H9 (cell line): ENCODE data around the gene SLX4IP. TPM values are rescaled to one million over a fixed set of nuclear protein-coding genes. Genes with fewer than 3 reads are reported as not detected.

Experiments used
- DNase-seq: peaks from one replicate; pipeline ENCODE4 v3.0.0-alpha.2; 2017
- H2AFZ ChIP-seq: one replicate; pipeline ENCODE4 v1.6.1; 2013; ENCODE audit warnings: mild to moderate bottlenecking, low read length, control low read depth, moderate library complexity
- H2AK5ac ChIP-seq: 2 replicates; pipeline ENCODE4 v1.6.1; 2013; ENCODE audit warnings: low read length, control low read depth, mixed read lengths; ENCODE audit not compliant: insufficient read length
- H2BK120ac ChIP-seq: one replicate; pipeline ENCODE4 v1.6.1; 2013; ENCODE audit warnings: low read depth, mild to moderate bottlenecking, low read length, control low read depth, inconsistent platforms; ENCODE audit not compliant: poor library complexity, severe bottlenecking
- H2BK12ac ChIP-seq: 2 replicates; pipeline ENCODE4 v1.6.1; 2013; ENCODE audit warnings: low read length, control low read depth, mixed read lengths, low read depth; ENCODE audit not compliant: insufficient read length
- H2BK15ac ChIP-seq: 2 replicates; pipeline ENCODE4 v1.6.1; 2013; ENCODE audit warnings: low read depth, low read length, control low read depth
- H2BK20ac ChIP-seq: one replicate; pipeline ENCODE4 v1.6.1; 2013; ENCODE audit warnings: low read depth, mild to moderate bottlenecking, low read length, control low read depth, inconsistent platforms; ENCODE audit not compliant: poor library complexity, severe bottlenecking
- H2BK5ac ChIP-seq: 2 replicates; pipeline ENCODE4 v1.6.1; 2013; ENCODE audit warnings: low read length, control low read depth, mixed read lengths; ENCODE audit not compliant: insufficient read length
- H3K14ac ChIP-seq: 2 replicates; pipeline ENCODE4 v1.6.1; 2013; ENCODE audit warnings: low read length, control low read depth; ENCODE audit not compliant: insufficient read depth
- H3K18ac ChIP-seq: 2 replicates; pipeline ENCODE4 v1.6.1; 2013; ENCODE audit warnings: low read depth, mild to moderate bottlenecking, mixed read lengths, low read length, control low read depth; ENCODE audit not compliant: insufficient read length
- H3K23ac ChIP-seq: 2 replicates; pipeline ENCODE4 v1.6.1; 2013; ENCODE audit warnings: low read length, control low read depth, mixed read lengths, low read depth; ENCODE audit not compliant: insufficient read length
- H3K23me2 ChIP-seq: 2 replicates; pipeline ENCODE4 v1.6.1; 2013; ENCODE audit warnings: low read depth, mild to moderate bottlenecking, mixed read lengths, low read length, control low read depth; ENCODE audit not compliant: insufficient read length, poor library complexity, severe bottlenecking
- H3K27ac ChIP-seq: 2 replicates; pipeline ENCODE4 v1.5.1; 2013; ENCODE audit warnings: low read length, control low read depth, mixed read lengths, low read depth; ENCODE audit not compliant: insufficient read length
- H3K27me3 ChIP-seq: 2 replicates; pipeline ENCODE4 v1.6.1; 2013; ENCODE audit warnings: low read length, control low read depth, inconsistent platforms; ENCODE audit not compliant: insufficient read depth
- H3K4ac ChIP-seq: 2 replicates; pipeline ENCODE4 v1.6.1; 2013; ENCODE audit warnings: low read depth, mild to moderate bottlenecking, control low read depth, inconsistent platforms, low read length, moderate library complexity
- H3K4me1 ChIP-seq: 2 replicates; pipeline ENCODE4 v1.6.1; 2013; ENCODE audit warnings: low read length, control low read depth, inconsistent platforms; ENCODE audit not compliant: insufficient read depth
- H3K4me2 ChIP-seq: 2 replicates; pipeline ENCODE4 v1.6.1; 2013; ENCODE audit warnings: low read length, control low read depth, mixed read lengths; ENCODE audit not compliant: insufficient read length, insufficient read depth
- H3K56ac ChIP-seq: 2 replicates; pipeline ENCODE4 v1.6.1; 2013; ENCODE audit warnings: low read depth, mild to moderate bottlenecking, mixed read lengths, low read length, control low read depth; ENCODE audit not compliant: insufficient read length
- H3K79me1 ChIP-seq: 2 replicates; pipeline ENCODE4 v1.6.1; 2013; ENCODE audit warnings: low read depth, mild to moderate bottlenecking, moderate library complexity, low read length, control low read depth, inconsistent platforms; ENCODE audit not compliant: insufficient read depth, poor library complexity, severe bottlenecking
- H3K79me2 ChIP-seq: 2 replicates; pipeline ENCODE4 v1.6.1; 2013; ENCODE audit warnings: low read length, control low read depth, inconsistent platforms; ENCODE audit not compliant: insufficient read depth
- H3K9ac ChIP-seq: 2 replicates; pipeline ENCODE4 v1.6.1; 2013; ENCODE audit warnings: low read length, control low read depth, mixed read lengths; ENCODE audit not compliant: insufficient read length; ENCODE audit errors: extremely low read depth
- H3K9me3 ChIP-seq: one replicate; pipeline ENCODE4 v1.6.1; 2013; ENCODE audit warnings: low read depth, low read length, inconsistent platforms; ENCODE audit not compliant: control insufficient read depth
- H3T11ph ChIP-seq: one replicate; pipeline ENCODE4 v1.6.1; 2013; ENCODE audit warnings: mild to moderate bottlenecking, low read length, control low read depth, inconsistent platforms
- H4K20me1 ChIP-seq: one replicate; pipeline ENCODE4 v1.6.1; 2013; ENCODE audit not compliant: control insufficient read depth, insufficient read length, insufficient read depth
- H4K5ac ChIP-seq: 2 replicates; pipeline ENCODE4 v1.6.1; 2013; ENCODE audit warnings: low read depth, mild to moderate bottlenecking, mixed read lengths, low read length, control low read depth; ENCODE audit not compliant: insufficient read length
- H4K8ac ChIP-seq: replicated peaks from 2 replicates; pipeline ENCODE4 v1.6.1; 2013; ENCODE audit warnings: low read length, control low read depth, mixed read lengths, low read depth; ENCODE audit not compliant: insufficient read length
- H4K91ac ChIP-seq: 2 replicates; pipeline ENCODE4 v1.6.1; 2013; ENCODE audit warnings: low read depth, mild to moderate bottlenecking, moderate library complexity, mixed read lengths, low read length, control low read depth; ENCODE audit not compliant: insufficient read length
- H3K27ac Mint-ChIP-seq, 3 experiments: 2 replicates in 2 of 3; 3 replicates in 1 of 3; pipeline ENCODE4 v1.8.0; 2020 to 2021; ENCODE audit warnings: mixed read lengths in 3 of 3, mild to moderate bottlenecking in 1 of 3, moderate library complexity in 1 of 3
- H3K27me3 Mint-ChIP-seq: 2 replicates; pipeline ENCODE4 v1.8.0; 2021; ENCODE audit warnings: low read depth, mild to moderate bottlenecking, moderate library complexity, mixed read lengths
- H3K36me3 Mint-ChIP-seq, 3 experiments: 2 replicates in 2 of 3; 3 replicates in 1 of 3; pipeline ENCODE4 v1.8.0; 2020 to 2021; ENCODE audit warnings: low read depth in 3 of 3, mixed read lengths in 3 of 3; ENCODE audit not compliant: insufficient read depth in 1 of 3
- H3K4me1 Mint-ChIP-seq, 2 experiments: 2 replicates each; pipeline ENCODE4 v1.8.0; 2020; ENCODE audit warnings: mixed read lengths in 2 of 2
- H3K4me3 Mint-ChIP-seq, 2 experiments: 2 replicates in 1 of 2; 3 replicates in 1 of 2; pipeline ENCODE4 v1.8.0; 2020 to 2021; ENCODE audit warnings: mild to moderate bottlenecking in 2 of 2, mixed read lengths in 2 of 2, moderate library complexity in 1 of 2
- H3K9me3 Mint-ChIP-seq, 2 experiments: 2 replicates in 1 of 2; 3 replicates in 1 of 2; pipeline ENCODE4 v1.8.0; 2020; ENCODE audit warnings: mild to moderate bottlenecking in 2 of 2, mixed read lengths in 2 of 2, moderate library complexity in 1 of 2
- CTCF ChIP-seq: fragments of 200-600 bp; sonication (generic); conservative IDR thresholded peaks from 3 replicates; pipeline ENCODE4 v1.8.0; 2021; ENCODE audit warnings: antibody characterized with exemption, mild to moderate bottlenecking
- WGBS: extraction: QIAGEN DNeasy Blood & Tissue Kit; methylation state at CpG from one replicate; pipeline ENCODE4 v1.1.7; 2013; ENCODE audit warnings: missing lambda C conversion rate, low lambda C conversion rate, mixed read lengths; ENCODE audit not compliant: insufficient read length; ENCODE audit errors: extremely low coverage; 5-methylcytosine and 5-hydroxymethylcytosine counted together
- total RNA-seq: library from RNA; stranded (reverse); gene quantifications from 2 replicates; pipeline ENCODE4 v1.2.1, GENCODE V29; 2021

Gene SLX4IP
- total RNA-seq, 1 experiment from 2014 or later: 7.9 TPM

- H2BK20ac ChIP-seq: no peak overlapping the region
Observed at GRCh38 chr20:10581823-10582222, 146.7 kb downstream of the SLX4IP start.

More at GRCh38 chr20:10581823-10582222, 146.7 kb downstream of the SLX4IP start:
- H3K79me1 ChIP-seq: no peaks in the 10 kb centered on the region
- no peak overlapping the region for H4K8ac ChIP-seq
- H3K4me1 Mint-ChIP-seq: peaks cover 26 to 32% of the 10 kb centered on the region in 2 experiments
- no peak overlapping the region for H4K5ac ChIP-seq
- H3K27ac ChIP-seq: no peak overlapping the region
- no peaks in the 10 kb centered on the region for H3K79me2 ChIP-seq
- H4K20me1 ChIP-seq: no peaks in the 10 kb centered on the region
- H3K27ac Mint-ChIP-seq: no peak overlapping the region
- H3K4me3 Mint-ChIP-seq: no peak overlapping the region
- H3K36me3 Mint-ChIP-seq: no peaks in the 10 kb centered on the region
- H2BK12ac ChIP-seq: no peak overlapping the region
- H2AK5ac ChIP-seq: no peak overlapping the region
- H3K4me2 ChIP-seq: no peak overlapping the region
- no peak for TF ChIP-seq CTCF
- H3K27me3 Mint-ChIP-seq: no peaks in the 10 kb centered on the region
- no peak overlapping the region for H2BK15ac ChIP-seq
- no peak overlapping the region for H3K18ac ChIP-seq
- no peaks in the 10 kb centered on the region for H3K23me2 ChIP-seq
- no peak overlapping the region for H2BK120ac ChIP-seq
- no peak for DNase-seq
- no peak overlapping the region for H3T11ph ChIP-seq
- H3K23ac ChIP-seq: no peak overlapping the region
- H3K14ac ChIP-seq: no peak overlapping the region
- no peak overlapping the region for H3K9ac ChIP-seq
- no peaks in the 10 kb centered on the region for H3K27me3 ChIP-seq
- H2BK5ac ChIP-seq: no peak overlapping the region
- no peak overlapping the region for H4K91ac ChIP-seq
- no CpG with 5 or more reads among the region's 4 CpGs for WGBS
- 0 out of 2 replicates have a peak, but pooled peaks cover 1% of the 10 kb centered on the region for H3K4me1 ChIP-seq
- H3K4ac ChIP-seq: no peak overlapping the region
- no peaks in the 10 kb centered on the region for H3K9me3 Mint-ChIP-seq
- H2AFZ ChIP-seq: no peak overlapping the region
- H3K56ac ChIP-seq: no peak overlapping the region
- H3K9me3 ChIP-seq: no peaks in the 10 kb centered on the region
